NCI-H748 treated with DMSO at 0.1 percent for 48 hours (cell line): ENCODE data around the gene TMEM243.

Experiments
- DNase-seq: peaks from one replicate; lab custom pipeline; 2025; lab: John Stamatoyannopoulos, UW

The TMEM243 gene

GRCh38 chr7:87155788-87156187 is 63.7 kb downstream of the TMEM243 start:
- no peak for DNase-seq

- DNase-seq, result no peak
These were observed 65.0 kb downstream of the TMEM243 start for GRCh38 chr7:87154569-87154968.

GRCh38 chr7:87154166-87154565 is 65.4 kb downstream of the TMEM243 start:
- no peak for DNase-seq

- peak; percentile 31 for DNase-seq
These were observed 66.5 kb downstream of the TMEM243 start for GRCh38 chr7:87152897-87153641.

GRCh38 chr7:87152112-87152896 is 67.2 kb downstream of the TMEM243 start, which contains the start of gene DMTF1:
Gene DMTF1, plus strand, starts transcription at chr7:87152453. Its CDS starts 12,489 bp downstream, at chr7:87164942.
- peak; percentile 88 for DNase-seq

GRCh38 chr7:87151729-87152111 is 67.8 kb downstream of the TMEM243 start:
- DNase-seq, result peak; percentile 78

- no peak for DNase-seq
These were observed 68.4 kb downstream of the TMEM243 start for GRCh38 chr7:87151002-87151728.

GRCh38 chr7:87148332-87148955 is 71.1 kb downstream of the TMEM243 start:
- no peak for DNase-seq

GRCh38 chr7:87147500-87147899 is 72.0 kb downstream of the TMEM243 start:
- no peak for DNase-seq

GRCh38 chr7:87146740-87147386 is 72.7 kb downstream of the TMEM243 start:
- no peak for DNase-seq
